GM21786 (cell line): ENCODE results near the gene RNLS.
"Not testable (repeated sequence)": the region's sequence is repeated elsewhere in the genome, so short reads cannot be mapped to it uniquely, and the experiment has no call there.

Experiments used
- ATAC-seq: cut with Tn5 transposase; IDR thresholded peaks from one replicate; pipeline ENCODE4 v1.9.1; 2021; ENCODE audit not compliant: unreplicated experiment

RNLS gene

DNA sequence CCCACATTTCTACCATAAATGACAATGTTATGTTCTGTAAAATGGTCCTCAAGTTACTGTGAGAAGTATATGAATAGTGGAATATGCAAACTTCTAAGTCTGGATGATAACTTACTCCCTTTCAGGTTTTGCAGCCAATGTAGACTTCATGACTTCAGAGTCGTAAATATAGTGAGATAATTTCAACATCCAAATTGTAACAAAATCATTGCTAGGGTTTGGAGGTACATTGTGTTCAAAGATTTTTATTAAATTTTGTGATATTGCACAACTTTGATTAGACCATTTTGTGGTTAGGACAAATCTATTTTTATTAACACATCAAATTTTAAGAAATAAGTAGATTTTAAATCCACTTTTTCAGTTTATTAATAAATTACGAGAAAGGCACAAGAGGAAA lies 270.3 kb downstream of the RNLS start:
- ATAC-seq: no peak

GRCh38 chr10:88311264-88311663 lies 271.9 kb downstream of the RNLS start:
- ATAC-seq: no peak

- no peak for ATAC-seq
These were observed 273.8 kb downstream of the RNLS start for GRCh38 chr10:88309365-88309764.

DNA sequence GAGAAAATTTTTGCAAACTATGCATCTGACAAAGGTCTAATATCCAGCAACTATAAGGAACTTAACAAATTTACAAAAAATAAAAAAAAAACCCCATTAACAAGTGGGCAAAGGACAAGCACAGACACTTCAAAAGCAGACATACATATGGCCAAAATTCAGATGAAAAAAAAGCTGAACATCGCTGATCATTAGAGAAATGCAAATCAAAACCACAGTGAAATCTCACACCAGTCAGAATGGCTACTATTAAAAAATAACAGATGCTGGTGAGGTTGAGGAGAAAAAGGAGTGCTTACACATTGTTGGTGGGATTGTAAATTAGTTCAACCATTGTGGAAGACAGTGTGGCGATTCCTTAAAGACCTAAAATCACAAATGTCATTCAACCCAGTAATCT lies 274.8 kb downstream of the RNLS start:
- not testable (repeated sequence) for ATAC-seq

- no peak for ATAC-seq
These were observed 283.3 kb downstream of the RNLS start for GRCh38 chr10:88299787-88300186.

GRCh38 chr10:88297103-88297502 lies 286.0 kb downstream of the RNLS start:
- no peak for ATAC-seq

DNA sequence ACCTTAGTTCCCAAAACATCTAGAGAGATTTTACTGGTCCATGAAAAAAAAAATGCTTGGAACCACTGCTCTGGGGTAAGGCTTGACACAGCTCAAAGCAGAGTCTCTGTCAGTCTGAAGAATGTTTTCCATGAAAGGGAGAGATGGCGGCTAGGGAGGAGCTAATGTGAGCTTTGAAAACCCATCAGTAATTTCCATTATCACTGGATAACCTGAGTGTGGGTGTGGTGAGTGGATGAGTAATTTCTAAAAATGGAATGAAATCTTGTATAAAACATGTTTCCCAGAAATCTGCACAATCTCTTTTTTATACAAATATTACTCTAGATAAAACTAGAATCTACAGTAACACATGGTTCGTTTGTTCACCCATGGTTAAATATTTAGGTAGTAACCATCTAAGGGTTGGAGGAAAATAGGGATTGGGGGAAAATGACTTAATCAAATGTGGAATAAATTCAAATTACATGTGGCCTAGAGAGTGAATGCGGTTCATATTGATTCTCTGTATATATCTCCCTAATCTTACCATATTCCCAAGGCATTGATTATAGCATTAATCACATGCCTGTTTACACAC lies 289.4 kb downstream of the RNLS start:
- ATAC-seq: no peak

GRCh38 chr10:88293073-88293472 lies 290.0 kb downstream of the RNLS start:
- no peak for ATAC-seq

DNA sequence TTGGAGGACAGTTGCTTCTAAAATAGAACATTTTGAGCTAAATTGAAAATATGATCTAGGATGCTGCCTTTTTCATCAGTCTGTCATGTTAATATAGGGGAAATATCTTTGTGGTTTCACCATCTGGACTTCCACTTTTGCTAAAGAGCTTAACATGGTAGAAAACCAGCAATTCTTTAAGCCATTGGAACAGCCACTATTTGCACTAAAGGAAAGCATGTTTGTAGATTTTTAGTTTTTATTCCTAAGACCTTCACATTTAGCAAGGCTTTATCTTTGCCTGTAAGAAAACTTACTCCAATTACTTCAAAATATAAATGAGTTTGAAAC lies 291.0 kb downstream of the RNLS start:
- ATAC-seq: no peak

- no peak for ATAC-seq
These were observed 291.6 kb downstream of the RNLS start for GRCh38 chr10:88291289-88292184.

GRCh38 chr10:88289342-88289741 lies 293.8 kb downstream of the RNLS start:
- ATAC-seq: no peak

DNA sequence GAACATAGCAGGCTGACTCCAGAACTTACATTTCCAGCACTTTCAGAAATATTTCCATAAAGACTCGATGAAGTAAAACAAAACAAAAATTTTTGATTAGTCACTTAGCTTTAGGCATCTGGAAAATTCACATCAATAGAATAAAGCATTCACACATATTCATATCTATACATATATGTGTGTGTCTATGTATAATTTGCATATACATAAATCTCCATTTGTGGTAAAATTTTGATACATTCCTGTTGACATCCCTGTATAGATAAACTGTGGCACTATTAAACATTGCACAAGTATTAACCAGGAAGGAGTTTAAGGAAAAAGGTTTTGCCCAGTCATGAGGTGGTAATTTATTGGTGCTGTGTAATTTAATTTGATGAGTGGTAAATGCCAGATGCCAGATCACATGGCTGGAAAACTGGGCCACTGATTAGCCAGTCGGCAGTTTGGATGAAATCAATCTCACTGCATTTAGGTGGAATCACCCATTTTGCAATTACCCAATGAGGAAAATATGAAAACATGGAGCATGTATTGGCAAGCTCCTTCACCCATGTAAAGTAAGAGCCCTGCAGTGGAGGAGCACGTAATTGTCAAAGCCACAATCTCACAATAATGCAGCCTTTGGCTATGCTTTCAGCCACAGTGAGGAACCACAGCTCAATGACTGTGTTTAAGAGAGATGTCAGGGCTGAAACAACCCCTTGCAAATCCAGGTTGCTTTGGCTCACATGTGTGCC lies 294.6 kb downstream of the RNLS start:
- peak; percentile 67 for ATAC-seq

DNA sequence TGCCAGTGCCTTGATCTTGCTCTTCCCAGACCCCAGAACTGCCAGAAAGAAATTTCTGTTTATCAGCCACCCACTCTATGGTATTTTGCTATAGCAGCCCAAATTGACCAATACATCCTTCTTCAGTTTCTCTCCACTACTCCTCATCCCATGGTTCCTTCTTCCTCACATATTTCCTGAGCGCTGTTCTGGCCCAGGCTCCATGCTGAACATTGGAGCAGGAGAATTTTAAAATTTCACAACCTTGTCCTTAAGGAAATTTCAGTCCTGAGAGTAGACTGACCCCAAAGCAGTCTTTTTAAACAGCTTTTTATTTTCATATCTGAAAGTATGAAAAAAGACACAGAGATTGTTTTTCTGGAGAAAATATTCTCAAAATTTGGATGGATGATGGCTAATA lies 297.1 kb downstream of the RNLS start:
- no peak for ATAC-seq

DNA sequence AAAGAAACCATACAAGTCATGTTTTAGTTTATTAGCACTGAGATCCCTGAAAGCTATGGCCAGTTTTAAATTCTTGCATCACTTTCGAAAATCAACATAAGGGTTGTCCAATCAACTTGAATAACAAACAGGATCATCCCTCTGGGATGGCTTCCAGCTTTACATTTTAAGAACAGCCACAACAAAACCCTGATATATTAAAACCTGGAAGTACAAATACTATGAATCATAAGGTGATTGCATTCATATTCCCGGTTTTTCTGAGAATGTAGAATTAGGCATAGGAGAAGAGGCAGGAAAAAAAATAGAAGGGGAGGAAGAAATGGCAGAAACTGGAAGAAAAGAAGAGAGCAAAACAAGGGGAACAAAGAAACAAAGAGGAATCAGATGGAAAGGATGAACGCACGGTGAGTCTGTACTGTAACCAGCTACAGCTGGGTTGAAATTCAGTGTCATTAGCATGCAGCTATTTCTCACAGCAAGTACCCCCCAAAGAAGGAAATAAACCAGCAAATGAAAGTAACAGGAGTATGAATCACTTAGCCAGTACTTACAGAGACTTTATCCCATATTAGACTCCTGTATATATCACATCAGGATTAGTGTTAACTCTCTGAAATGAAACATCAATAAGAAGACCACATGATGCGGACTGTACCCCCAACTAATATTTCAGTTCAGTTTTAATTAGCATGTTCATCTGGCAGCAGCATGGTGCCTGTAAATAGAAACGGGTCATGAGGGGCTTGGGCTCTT lies 301.3 kb downstream of the RNLS start:
- ATAC-seq: no peak

DNA sequence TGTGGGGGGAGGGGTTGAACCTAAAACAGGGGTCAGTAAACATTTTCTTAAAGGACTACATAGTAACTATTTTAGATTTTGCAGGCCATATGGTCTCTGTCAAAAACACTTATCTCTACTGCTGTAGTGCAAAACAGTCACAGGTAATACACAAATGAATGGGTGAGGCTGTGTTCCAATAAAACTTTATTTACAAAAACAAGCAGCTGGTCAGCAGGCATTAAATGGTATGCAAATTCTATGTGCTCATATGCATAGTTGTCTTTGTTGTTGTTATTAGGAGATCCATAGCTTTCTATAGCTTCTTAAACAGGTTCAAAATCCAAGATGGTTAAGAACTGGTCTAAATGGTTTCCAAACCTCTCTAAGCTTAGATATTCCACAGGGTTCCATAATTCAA lies 302.6 kb downstream of the RNLS start:
- ATAC-seq: no peak

GRCh38 chr10:88278912-88279311 lies 304.2 kb downstream of the RNLS start:
- no peak for ATAC-seq

- ATAC-seq: not testable (repeated sequence)
These were observed 306.2 kb downstream of the RNLS start for GRCh38 chr10:88276945-88277344.

DNA sequence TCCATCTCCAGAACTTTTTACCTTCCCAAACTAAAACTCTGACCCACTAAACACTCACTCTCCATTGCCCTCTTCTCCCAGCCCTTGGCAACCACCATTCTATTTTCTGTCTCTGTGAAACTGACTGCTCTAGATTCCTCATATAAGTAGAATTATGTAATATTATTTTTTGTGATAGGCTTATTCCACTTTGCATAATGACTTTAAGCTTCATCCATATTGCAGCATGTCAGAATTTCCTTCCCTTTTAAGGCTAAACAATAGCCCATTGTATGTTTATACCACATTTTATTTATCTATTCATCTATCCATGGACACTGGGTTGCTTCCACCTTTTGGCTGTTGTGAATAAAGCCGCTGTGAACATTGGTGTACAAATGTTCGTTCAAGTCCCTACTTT lies 308.8 kb downstream of the RNLS start:
- no peak for ATAC-seq

DNA sequence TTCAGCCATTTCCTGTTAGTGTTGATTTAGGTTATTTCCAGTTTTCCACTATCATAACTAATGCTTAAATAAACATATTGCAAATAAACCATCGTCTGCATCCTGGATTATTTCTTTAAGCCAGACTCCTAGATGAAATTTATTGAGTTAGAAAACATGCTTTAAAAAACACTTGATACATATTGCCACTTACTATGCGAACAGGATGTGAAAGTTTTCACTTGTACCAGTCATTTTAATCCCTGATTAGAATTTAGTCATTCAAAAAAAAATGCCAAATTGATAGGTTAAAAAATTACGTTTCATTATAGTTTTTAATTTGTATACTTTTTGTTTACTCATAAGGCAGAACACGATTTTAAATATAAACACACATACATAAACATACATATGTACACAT lies 309.6 kb downstream of the RNLS start:
- ATAC-seq: no peak

DNA sequence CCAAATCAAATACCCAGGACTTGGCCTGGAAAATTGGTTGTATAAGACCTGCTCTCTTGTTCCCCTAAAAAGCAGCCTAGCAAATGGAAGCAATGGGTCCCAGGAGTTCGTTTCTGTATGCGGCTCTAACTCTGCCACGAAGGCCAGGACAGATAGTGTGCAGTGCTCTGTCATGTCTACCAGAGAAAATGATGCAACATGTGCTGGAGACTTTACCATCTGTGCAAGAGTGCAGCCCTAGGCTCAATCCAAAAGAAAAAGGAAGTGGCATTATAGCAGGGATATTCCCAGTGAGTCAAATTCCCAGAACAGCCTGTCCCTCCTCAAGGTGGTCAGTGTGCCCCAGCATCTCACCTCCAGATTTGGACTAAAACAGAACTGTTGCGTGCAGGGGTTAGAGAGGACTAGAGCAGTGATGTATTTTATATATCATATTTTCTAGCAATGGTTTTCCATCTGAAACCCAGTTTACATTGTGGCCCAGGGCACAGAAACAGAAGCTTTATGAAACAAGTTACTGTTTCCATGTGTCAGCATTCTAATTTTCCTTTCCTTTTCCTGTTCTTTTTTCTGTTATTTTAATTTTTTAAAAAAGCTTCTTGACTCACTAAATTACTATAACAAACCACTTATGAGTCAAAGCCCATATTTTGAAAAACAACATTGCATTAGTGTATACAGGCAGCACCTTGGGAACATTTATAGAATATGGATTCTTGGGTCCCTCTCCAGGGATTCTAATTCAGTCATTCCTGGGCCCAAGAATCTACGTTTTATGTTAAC lies 311.2 kb downstream of the RNLS start:
- peak; percentile 21 for ATAC-seq
